ENCODE measurements around the gene PKN3. TPM values are rescaled to one million over a fixed set of nuclear protein-coding genes. Genes with fewer than 3 reads are reported as not detected.

Gene PKN3
- total RNA-seq, 1 experiment from 2014 or later: 7.8 TPM

DNA sequence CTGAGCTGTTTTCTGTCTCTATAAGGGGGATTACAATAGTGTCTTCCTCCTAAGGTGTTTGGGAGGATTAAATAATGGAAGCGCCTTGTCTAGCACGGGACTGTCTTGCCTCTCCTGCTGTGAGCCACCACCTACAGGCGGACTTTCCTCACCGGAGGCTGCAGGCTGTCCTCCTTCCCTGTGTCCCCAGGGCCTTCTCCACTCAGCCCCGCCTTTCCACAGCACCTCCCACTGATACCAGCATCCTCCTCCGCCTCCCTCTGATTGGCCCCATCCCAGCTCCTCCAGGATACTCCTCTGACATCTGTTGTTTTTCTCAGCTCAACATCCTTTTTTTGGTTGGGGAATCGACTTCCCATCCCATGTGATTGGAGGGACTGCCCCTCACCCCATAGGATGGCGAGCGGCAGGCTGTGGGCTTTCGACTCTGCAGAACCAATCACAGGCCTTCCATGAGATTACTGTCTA is 22.5 kb downstream of the PKN3 start:
- H3K36me3 ChIP-seq (ENCODE audit: low read depth, low read length): no peaks in the 10 kb centered on the region
- TSS peak; percentile 66 for BruUV-seq (replicated peaks)
- H3K9me2 ChIP-seq (replicated peaks; ENCODE audit: low read length): no peaks in the 10 kb centered on the region
- H3K4me2 ChIP-seq (ENCODE audit: low read length): peak overlapping the region; percentile 91
- H4K20me1 ChIP-seq (ENCODE audit: low read length): no peaks in the 10 kb centered on the region
- ChIA-PET CTCF (interaction anchor here (0.6 to 1.0 kb wide), 3 partner anchors 9 to 689 kb away, joined by 3 to 10 read pairs (median 4); no protein-coding TSS in a partner anchor), POLR2A (ENCODE audit: unreplicated experiment) (interaction anchor here (0.6 kb wide), 1 partner anchor 94 kb away, joined by 3 read pairs; the partner anchor contains the start of gene ENDOG)
- intact Hi-C loops (cut with micrococcal nuclease): no loop called here
- peak overlapping the region; percentile 45 for H3K9ac ChIP-seq (ENCODE audit: low read length)
- H3K27ac ChIP-seq (ENCODE audit: low read length): no peak overlapping the region
- H3K79me2 ChIP-seq (ENCODE audit: low read length): 0 out of 2 replicates have a peak, but pooled peaks cover 4% of the 10 kb centered on the region
- DNase-seq: peak; percentile 72
- no peaks in the 10 kb centered on the region for H3F3A ChIP-seq (ENCODE audit: low read length, unreplicated experiment)
- H3K27me3 ChIP-seq (ENCODE audit: low read length): no peaks in the 10 kb centered on the region
- ATAC-seq: peak; percentile 64
- TF ChIP-seq EZH2 (IDR thresholded peaks at IDR 0.05; ENCODE audit: low read length, unreplicated experiment) (no peak), EZH2phosphoT487 (IDR thresholded peaks at IDR 0.05; ENCODE audit: borderline replicate concordance, low read length) (no peak)
- TF ChIP-seq, protein P1, sequence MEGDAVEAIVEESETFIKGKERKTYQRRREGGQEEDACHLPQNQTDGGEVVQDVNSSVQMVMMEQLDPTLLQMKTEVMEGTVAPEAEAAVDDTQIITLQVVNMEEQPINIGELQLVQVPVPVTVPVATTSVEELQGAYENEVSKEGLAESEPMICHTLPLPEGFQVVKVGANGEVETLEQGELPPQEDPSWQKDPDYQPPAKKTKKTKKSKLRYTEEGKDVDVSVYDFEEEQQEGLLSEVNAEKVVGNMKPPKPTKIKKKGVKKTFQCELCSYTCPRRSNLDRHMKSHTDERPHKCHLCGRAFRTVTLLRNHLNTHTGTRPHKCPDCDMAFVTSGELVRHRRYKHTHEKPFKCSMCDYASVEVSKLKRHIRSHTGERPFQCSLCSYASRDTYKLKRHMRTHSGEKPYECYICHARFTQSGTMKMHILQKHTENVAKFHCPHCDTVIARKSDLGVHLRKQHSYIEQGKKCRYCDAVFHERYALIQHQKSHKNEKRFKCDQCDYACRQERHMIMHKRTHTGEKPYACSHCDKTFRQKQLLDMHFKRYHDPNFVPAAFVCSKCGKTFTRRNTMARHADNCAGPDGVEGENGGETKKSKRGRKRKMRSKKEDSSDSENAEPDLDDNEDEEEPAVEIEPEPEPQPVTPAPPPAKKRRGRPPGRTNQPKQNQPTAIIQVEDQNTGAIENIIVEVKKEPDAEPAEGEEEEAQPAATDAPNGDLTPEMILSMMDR (conservative IDR thresholded peaks at IDR 0.05; ENCODE audit: low read depth, low read length): no peak
- peak overlapping the region; percentile 86 for H2AFZ ChIP-seq (ENCODE audit: low read length)
- H3K4me1 ChIP-seq (ENCODE audit: insufficient read depth, low read length): no peaks in the 10 kb centered on the region
- H3K4me3 ChIP-seq (ENCODE audit: low read length): peak overlapping the region; percentile 81
- H3K9me3 ChIP-seq (ENCODE audit: low read length): no peaks in the 10 kb centered on the region

DNA sequence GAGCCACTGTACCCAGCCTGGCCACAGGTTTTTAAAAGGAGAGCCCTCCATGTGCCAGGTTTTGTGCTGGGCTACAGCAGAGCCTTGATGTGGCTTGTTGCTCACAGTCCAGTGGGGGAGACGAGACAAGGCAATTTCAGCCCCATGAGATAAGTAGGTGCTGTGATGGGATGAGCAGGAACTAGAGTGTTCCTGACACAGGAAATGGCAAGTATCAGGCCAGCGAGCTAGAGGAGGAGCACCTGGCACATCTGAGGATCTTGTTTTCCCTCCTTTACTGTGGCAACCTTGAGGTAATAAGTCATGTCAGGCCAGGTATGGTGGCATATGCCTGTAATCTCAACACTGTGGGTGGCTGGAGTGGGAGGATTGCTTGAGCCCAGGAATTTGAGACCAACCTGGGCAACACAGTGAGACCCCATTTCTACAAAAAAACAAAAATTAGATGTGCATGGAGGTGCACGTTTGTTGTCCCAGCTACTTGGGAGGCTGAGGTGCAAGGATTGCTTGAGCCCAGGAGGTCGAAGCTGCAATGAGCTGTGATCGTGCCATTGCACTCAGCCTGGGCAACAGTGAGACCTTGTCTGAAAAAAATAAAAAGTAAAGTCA is 25.4 kb downstream of the PKN3 start:
- no peak for ATAC-seq
- H3K27ac ChIP-seq (ENCODE audit: low read length): no peak overlapping the region
- no peaks in the 10 kb centered on the region for H3K9me2 ChIP-seq (replicated peaks; ENCODE audit: low read length)
- no peaks in the 10 kb centered on the region for H3F3A ChIP-seq (ENCODE audit: low read length, unreplicated experiment)
- TF ChIP-seq, protein P1 (conservative IDR thresholded peaks at IDR 0.05; ENCODE audit: low read depth, low read length): no peak
- TF ChIP-seq EZH2 (IDR thresholded peaks at IDR 0.05; ENCODE audit: low read length, unreplicated experiment): no peak
- no peak for TF ChIP-seq EZH2phosphoT487 (IDR thresholded peaks at IDR 0.05; ENCODE audit: borderline replicate concordance, low read length)
- no peaks in the 10 kb centered on the region for H3K4me1 ChIP-seq (ENCODE audit: insufficient read depth, low read length)
- intact Hi-C loops (cut with micrococcal nuclease): no loop called here
- H4K20me1 ChIP-seq (ENCODE audit: low read length): no peaks in the 10 kb centered on the region
- no peak overlapping the region for H3K4me2 ChIP-seq (ENCODE audit: low read length)
- POLR2A ChIA-PET (ENCODE audit: unreplicated experiment): no interaction called here
- no peak overlapping the region for H3K4me3 ChIP-seq (ENCODE audit: low read length)
- H3K27me3 ChIP-seq (ENCODE audit: low read length): no peaks in the 10 kb centered on the region
- no peaks in the 10 kb centered on the region for H3K9me3 ChIP-seq (ENCODE audit: low read length)
- H3K9ac ChIP-seq (ENCODE audit: low read length): no peak overlapping the region
- CTCF ChIA-PET: no interaction called here
- no peak overlapping the region for H2AFZ ChIP-seq (ENCODE audit: low read length)
- DNase-seq: no peak
- BruUV-seq (replicated peaks): no TSS peak
- no peaks in the 10 kb centered on the region for H3K36me3 ChIP-seq (ENCODE audit: low read depth, low read length)
- 0 out of 2 replicates have a peak, but pooled peaks cover 4% of the 10 kb centered on the region for H3K79me2 ChIP-seq (ENCODE audit: low read length)

DNA sequence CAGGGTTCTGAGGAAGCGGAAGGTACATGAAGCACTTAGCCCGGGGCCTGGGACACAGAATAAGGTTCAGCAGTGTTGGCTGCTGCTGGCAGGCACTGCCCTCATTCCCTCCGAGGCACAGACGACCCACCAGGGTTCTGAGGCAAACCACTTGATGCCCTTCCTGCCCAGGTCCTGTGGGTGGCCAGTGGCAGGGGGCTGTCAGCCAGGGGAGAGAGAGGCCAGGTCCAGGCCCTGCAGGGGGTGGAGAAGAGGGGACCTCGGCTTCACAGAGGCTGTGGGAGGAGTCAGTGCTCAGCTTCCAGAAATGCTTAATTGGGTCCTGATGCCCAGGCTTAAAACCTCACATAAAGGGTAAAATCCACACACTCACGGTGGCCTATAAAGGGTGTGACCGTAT is 26.0 kb downstream of the PKN3 start:
- Histone ChIP-seq H3K4me1 (ENCODE audit: insufficient read depth, low read length) (no peaks in the 10 kb centered on the region), H3K36me3 (ENCODE audit: low read depth, low read length) (no peaks in the 10 kb centered on the region), H3K9me2 (replicated peaks; ENCODE audit: low read length) (no peaks in the 10 kb centered on the region), H3F3A (ENCODE audit: low read length, unreplicated experiment) (no peaks in the 10 kb centered on the region), H3K4me2 (ENCODE audit: low read length) (no peak overlapping the region), H3K27me3 (ENCODE audit: low read length) (no peaks in the 10 kb centered on the region), H3K9ac (ENCODE audit: low read length) (no peak overlapping the region), H3K4me3 (ENCODE audit: low read length) (no peak overlapping the region), H3K79me2 (ENCODE audit: low read length) (0 out of 2 replicates have a peak, but pooled peaks cover 4% of the 10 kb centered on the region), H3K9me3 (ENCODE audit: low read length) (no peaks in the 10 kb centered on the region), H4K20me1 (ENCODE audit: low read length) (no peaks in the 10 kb centered on the region), H3K27ac (ENCODE audit: low read length) (no peak overlapping the region), H2AFZ (ENCODE audit: low read length) (no peak overlapping the region)
- DNase-seq (no peak), ATAC-seq (no peak)
- ChIA-PET CTCF (no interaction called here), POLR2A (ENCODE audit: unreplicated experiment) (interaction anchor here (0.8 kb wide), 1 partner anchor 15 kb away, joined by 5 read pairs; no protein-coding TSS in a partner anchor)
- BruUV-seq (replicated peaks): no TSS peak
- TF ChIP-seq EZH2phosphoT487 (IDR thresholded peaks at IDR 0.05; ENCODE audit: borderline replicate concordance, low read length) (no peak), EZH2 (IDR thresholded peaks at IDR 0.05; ENCODE audit: low read length, unreplicated experiment) (no peak)
- TF ChIP-seq, protein P1 (conservative IDR thresholded peaks at IDR 0.05; ENCODE audit: low read depth, low read length): no peak
- intact Hi-C loops (cut with micrococcal nuclease): no loop called here
